H1 (cell line): ENCODE data around the gene GTF2A1. TPM values are rescaled to one million over a fixed set of nuclear protein-coding genes. Genes with fewer than 3 reads are reported as not detected.

Experiments used
- CTCF ChIA-PET: fragments of 300-600 bp; sonication (Branson Sonifier 250); formaldehyde crosslinking; loops from one replicate; lab custom pipeline; 2021; ENCODE audit not compliant: partially characterized antibody; lab: Charles Lee
- POLR2A ChIA-PET: fragments of 300-600 bp; sonication (Branson Sonifier 250); formaldehyde crosslinking; loops from one replicate; lab custom pipeline; 2021; ENCODE audit warnings: inconsistent platforms; ENCODE audit not compliant: partially characterized antibody; lab: Charles Lee
- DNase-seq, 2 experiments: peaks; one replicate each; pipeline versions ENCODE4 v3.0.0 to v3.0.0-alpha.2; 2010 to 2022; ENCODE audit warnings: low spot score in 2 of 2, low read depth in 1 of 2, mixed read lengths in 1 of 2
- FAIRE-seq: peaks from 2 replicates; lab custom pipeline; 2011; peaks lifted over from hg19 to GRCh38; lab: Jason Lieb, UNC
- H2AFZ ChIP-seq: 2 replicates; pipeline ENCODE4 v1.8.1; 2012; ENCODE audit warnings: low read length, inconsistent platforms
- H2AK5ac ChIP-seq: 2 replicates; pipeline ENCODE4 v1.6.1; 2013; ENCODE audit warnings: low read depth, low read length
- H2BK120ac ChIP-seq: replicated peaks from 2 replicates; pipeline ENCODE3; 2013; ENCODE audit warnings: low read depth, low read length, inconsistent platforms
- H2BK12ac ChIP-seq: 2 replicates; pipeline ENCODE4 v1.6.1; 2013; ENCODE audit warnings: low read depth, low read length
- H2BK15ac ChIP-seq: 2 replicates; pipeline ENCODE4 v1.6.1; 2013; ENCODE audit warnings: low read length
- H2BK20ac ChIP-seq: 2 replicates; pipeline ENCODE4 v1.6.1; 2013; ENCODE audit warnings: low read length
- H2BK5ac ChIP-seq: 2 replicates; pipeline ENCODE4 v1.6.1; 2013; ENCODE audit warnings: low read depth, low read length
- H3K14ac ChIP-seq: 2 replicates; pipeline ENCODE4 v1.6.1; 2013; ENCODE audit warnings: inconsistent platforms; ENCODE audit not compliant: insufficient read length
- H3K18ac ChIP-seq: 2 replicates; pipeline ENCODE4 v1.6.1; 2013; ENCODE audit warnings: low read length; ENCODE audit errors: extremely low read depth
- H3K23ac ChIP-seq: 2 replicates; pipeline ENCODE4 v1.6.1; 2013; ENCODE audit warnings: inconsistent platforms; ENCODE audit not compliant: insufficient read length
- H3K23me2 ChIP-seq: 2 replicates; pipeline ENCODE4 v1.6.1; 2013; ENCODE audit warnings: low read depth, low read length
- H3K27ac ChIP-seq: 2 replicates; pipeline ENCODE4 v1.6.1; 2011; ENCODE audit warnings: low read depth, low read length, inconsistent platforms
- H3K27me3 ChIP-seq, 4 experiments: replicated peaks in 1 of 4; 1 replicate in 1 of 4; 2 replicates in 3 of 4; pipeline versions ENCODE4 v1.6.1 to v1.8.1; 2011 to 2013; ENCODE audit warnings: low read length in 3 of 4, mild to moderate bottlenecking in 3 of 4, inconsistent platforms in 2 of 4, mixed read lengths in 2 of 4, moderate library complexity in 1 of 4; ENCODE audit not compliant: control insufficient read depth in 3 of 4, insufficient read depth in 3 of 4; ENCODE audit errors: extremely low read depth in 1 of 4
- H3K36me3 ChIP-seq, 4 experiments: 2 replicates each; pipeline versions ENCODE4 v1.6.1 to v1.8.1; 2011 to 2013; ENCODE audit warnings: mild to moderate bottlenecking in 4 of 4, low read length in 3 of 4, moderate library complexity in 2 of 4, control low read depth in 1 of 4, inconsistent platforms in 1 of 4; ENCODE audit not compliant: insufficient read depth in 4 of 4, control insufficient read depth in 2 of 4
- H3K4ac ChIP-seq: replicated peaks from 2 replicates; pipeline ENCODE3; 2013; ENCODE audit warnings: low read length, low read depth, mixed read lengths, inconsistent platforms; ENCODE audit not compliant: insufficient read length
- H3K4me1 ChIP-seq, 4 experiments: replicated peaks in 1 of 4; 1 replicate in 1 of 4; 2 replicates in 3 of 4; pipeline versions ENCODE4 v1.6.1 to v1.8.1; 2011 to 2013; ENCODE audit warnings: low read length in 3 of 4, inconsistent platforms in 2 of 4, mixed read lengths in 1 of 4; ENCODE audit not compliant: insufficient read depth in 4 of 4, control insufficient read depth in 3 of 4
- H3K4me2 ChIP-seq, 2 experiments: 2 replicates each; pipeline versions ENCODE4 v1.6.1 to v1.8.1; 2011 to 2013; ENCODE audit warnings: low read depth in 2 of 2, low read length in 2 of 2, control low read depth in 1 of 2, inconsistent platforms in 1 of 2, mild to moderate bottlenecking in 1 of 2; ENCODE audit not compliant: insufficient read depth in 1 of 2
- H3K4me3 ChIP-seq, 4 experiments: fragments of 200-600, 300-600 bp in 1 of 4; sonication (generic), shearing (Covaris generic), sonication (Bioruptor Twin) in 1 of 4; 2 replicates each; pipeline versions ENCODE4 v1.5.1 to v1.8.1; 2011 to 2016; ENCODE audit warnings: low read length in 4 of 4, low read depth in 3 of 4, control low read depth in 2 of 4, inconsistent platforms in 2 of 4, mild to moderate bottlenecking in 2 of 4, mixed read lengths in 1 of 4, moderate library complexity in 1 of 4; ENCODE audit not compliant: insufficient read depth in 2 of 4; ENCODE audit errors: extremely low read depth in 1 of 4
- H3K56ac ChIP-seq: replicated peaks from 2 replicates; pipeline ENCODE3; 2013; ENCODE audit warnings: low read depth, mild to moderate bottlenecking, mixed read lengths, low read length, inconsistent platforms; ENCODE audit not compliant: insufficient read length
- H3K79me1 ChIP-seq: 2 replicates; pipeline ENCODE4 v1.6.1; 2013; ENCODE audit warnings: low read depth, low read length, control low read depth
- H3K79me2 ChIP-seq, 2 experiments: 2 replicates each; pipeline versions ENCODE4 v1.6.1 to v1.8.1; 2012 to 2013; ENCODE audit warnings: low read length in 2 of 2, mild to moderate bottlenecking in 2 of 2, inconsistent platforms in 1 of 2; ENCODE audit not compliant: insufficient read depth in 2 of 2, control insufficient read depth in 1 of 2
- H3K9ac ChIP-seq, 4 experiments: replicated peaks in 1 of 4; 1 replicate in 1 of 4; 2 replicates in 3 of 4; pipeline versions ENCODE4 v1.6.1 to v1.8.1; 2011 to 2013; ENCODE audit warnings: low read depth in 3 of 4, low read length in 3 of 4, control low read depth in 2 of 4, mild to moderate bottlenecking in 2 of 4, moderate library complexity in 2 of 4, inconsistent platforms in 1 of 4; ENCODE audit errors: extremely low read depth in 1 of 4
- H3K9me3 ChIP-seq, 2 experiments: 2 replicates each; pipeline versions ENCODE4 v1.6.1 to v1.8.1; 2012 to 2013; ENCODE audit warnings: mild to moderate bottlenecking in 2 of 2, moderate library complexity in 2 of 2, control low read depth in 1 of 2, inconsistent platforms in 1 of 2, low read depth in 1 of 2, low read length in 1 of 2, mixed read lengths in 1 of 2; ENCODE audit not compliant: insufficient read depth in 2 of 2
- H4K20me1 ChIP-seq, 2 experiments: replicated peaks in 1 of 2; 2 replicates each; pipeline versions ENCODE3 to v1.8.1; 2011 to 2013; ENCODE audit warnings: inconsistent platforms in 2 of 2, low read length in 2 of 2, mild to moderate bottlenecking in 1 of 2; ENCODE audit not compliant: insufficient read depth in 2 of 2, control insufficient read depth in 1 of 2
- H4K5ac ChIP-seq: 2 replicates; pipeline ENCODE4 v1.6.1; 2013; ENCODE audit warnings: low read length, low read depth, mixed read lengths, inconsistent platforms; ENCODE audit not compliant: insufficient read length
- H4K8ac ChIP-seq: 2 replicates; pipeline ENCODE4 v1.8.0; 2013; ENCODE audit warnings: mild to moderate bottlenecking, moderate library complexity, low read length, inconsistent platforms; ENCODE audit not compliant: insufficient read depth; ENCODE audit errors: extremely low read depth
- H4K91ac ChIP-seq: replicated peaks from 2 replicates; pipeline ENCODE3; 2013; ENCODE audit warnings: low read length, mixed read lengths, inconsistent platforms; ENCODE audit not compliant: insufficient read length
- BACH1 ChIP-seq: IDR thresholded peaks from 2 replicates; pipeline ENCODE4 v1.6.1; 2012; ENCODE audit warnings: low read length, improper control_type of control experiment
- BCL11A ChIP-seq, 2 experiments: IDR thresholded peaks; one replicate each; pipeline ENCODE4 v1.6.1; 2011; ENCODE audit warnings: low read depth in 2 of 2, low read length in 2 of 2, mild to moderate bottlenecking in 2 of 2
- HDAC6 ChIP-seq: IDR thresholded peaks from one replicate; pipeline ENCODE4 v1.7.1; 2012; ENCODE audit warnings: low read depth, mild to moderate bottlenecking, inconsistent platforms, low read length, moderate library complexity
- JUND ChIP-seq: IDR thresholded peaks from 2 replicates; pipeline ENCODE4 v1.6.1; 2011; ENCODE audit warnings: mild to moderate bottlenecking, improper control_type of control experiment, low read length
- RAD21 ChIP-seq, 2 experiments: IDR thresholded peaks in 1 of 2; conservative IDR thresholded peaks in 1 of 2; 2 replicates each; pipeline ENCODE4 v1.6.1; 2011; ENCODE audit warnings: low read depth in 2 of 2, low read length in 2 of 2, improper control_type of control experiment in 1 of 2, inconsistent platforms in 1 of 2, mild to moderate bottlenecking in 1 of 2, moderate library complexity in 1 of 2
- TCF12 ChIP-seq: IDR thresholded peaks from 2 replicates; pipeline ENCODE4 v1.6.1; 2011; ENCODE audit warnings: low read depth, mild to moderate bottlenecking, low read length
- YY1 ChIP-seq: IDR thresholded peaks from 2 replicates; pipeline ENCODE4 v1.6.1; 2011; ENCODE audit warnings: low read depth, mild to moderate bottlenecking, low read length
- WGBS, 2 experiments: shearing (Covaris generic) in 1 of 2; methylation state at CpG; one replicate each; pipeline versions ENCODE4 v1.1.6 to v1.1.7; 2013 to 2015; ENCODE audit warnings: low lambda C conversion rate in 2 of 2, mixed read lengths in 2 of 2, inconsistent platforms in 1 of 2, low coverage in 1 of 2, missing lambda C conversion rate in 1 of 2; ENCODE audit not compliant: insufficient replicate concordance in 2 of 2, insufficient coverage in 1 of 2, insufficient read length in 1 of 2; ENCODE audit errors: extremely low coverage in 1 of 2, missing lambda C conversion rate in 1 of 2; 5-methylcytosine and 5-hydroxymethylcytosine counted together
- polyA plus RNA-seq, 7 experiments: library from polyadenylated mRNA; depleted of rRNA in 3 of 7; stranded (reverse) in 5 of 7; unstranded in 2 of 7; fragments of >200 nt in 5 of 7; fragments of 200-250 nt in 2 of 7; gene quantifications; 1 replicate in 5 of 7; 2 replicates in 1 of 7; 4 replicates in 1 of 7; pipeline versions ENCODE4 v1.2.1 to v1.2.3, GENCODE V29; 2011 to 2013; ENCODE audit warnings: missing spikeins in 2 of 7, mixed read lengths in 2 of 7
- total RNA-seq: library from RNA; stranded (reverse); fragmentation: NEBNext Ultra II Directional; extraction: Animal tissue kit (Norgen Biotek cat#: 25700); gene quantifications from 2 replicates; pipeline ENCODE4 v1.2.1, GENCODE V29; 2021
- TF ChIP-seq, protein P1 (sequence below), 3 experiments: IDR thresholded peaks; 1 replicate in 2 of 3; 2 replicates in 1 of 3; pipeline versions ENCODE4 v1.5.1 to v1.6.1; 2011; ENCODE audit warnings: low read length in 3 of 3, mild to moderate bottlenecking in 3 of 3, inconsistent platforms in 2 of 3, low read depth in 1 of 3, moderate library complexity in 1 of 3; ENCODE audit not compliant: insufficient read depth in 1 of 3; ENCODE audit errors: control extremely low read depth in 1 of 3
- TF ChIP-seq, protein P2 (sequence below): IDR thresholded peaks from 2 replicates; pipeline ENCODE4 v1.6.1; 2011; ENCODE audit warnings: low read depth, mild to moderate bottlenecking, low read length; ENCODE audit not compliant: insufficient read depth

GTF2A1 gene
- total and polyA plus RNA-seq, 2 of the 8 experiments (the other 6 are each of a cell fraction or from before 2014, with no cell fraction given) = 24.1 to 57.8 TPM

- Histone ChIP-seq H2AK5ac (no peak overlapping the region), H3K79me1 (no peaks in the 10 kb centered on the region), H3K56ac (no peak overlapping the region), H2BK15ac (no peak overlapping the region), H2BK20ac (no peak overlapping the region), H3K36me3 (no peaks in the 10 kb centered on the region), H2BK120ac (no peak overlapping the region), H3K23me2 (no peaks in the 10 kb centered on the region), H2BK12ac (no peak overlapping the region), H2AFZ (0 out of 2 replicates have a peak overlapping the region, but pooled peaks have one; percentile 55), H4K5ac (no peak overlapping the region), H3K9me3 (no peaks in the 10 kb centered on the region), H4K20me1 (no peaks in the 10 kb centered on the region), H3K4me1 (peaks cover 0 to 2% (median 0%) of the 10 kb centered on the region in 4 experiments; a peak in 1 of 7 replicates), H3K9ac (no peak overlapping the region), H2BK5ac (no peak overlapping the region), H4K8ac (no peak overlapping the region), H3K4me2 (no peak overlapping the region), H4K91ac (no peak overlapping the region), H3K4me3 (no peak overlapping the region), H3K18ac (no peak overlapping the region), H3K27ac (no peak overlapping the region), H3K14ac (no peak overlapping the region), H3K27me3 (no peaks in the 10 kb centered on the region), H3K23ac (no peak overlapping the region), H3K4ac (no peak overlapping the region), H3K79me2 (no peaks in the 10 kb centered on the region)
- ChIA-PET POLR2A (interaction anchor here (1.0 kb wide), 1 partner anchor 57 kb away, joined by 4 read pairs; the partner anchor contains the start of gene GTF2A1), CTCF (interaction anchor here (0.6 to 9.0 kb wide), 36 partner anchors 7 to 951 kb away, joined by 3 to 65 read pairs (median 4); partner anchors contain the start of gene TSHR)
- DNase-seq = peak; percentile 63 to 77
- peak; percentile 99 for FAIRE-seq
- WGBS, 2 experiments = 67% methylated on average over 1 of the region's 1 CpG; no CpG with 5 or more reads in 1 of the 2 experiments
- TF ChIP-seq YY1 (peak; percentile 91), HDAC6 (no peak), RAD21 (IDR thresholded peaks at IDR 0.05 in 1 of 2, conservative IDR thresholded peaks at IDR 0.05 in 1 of 2; ENCODE audit: low read depth in 2 of 2, low read length in 2 of 2) (peak; percentile 88 to 92), TCF12 (no peak), BACH1 (no peak), JUND (peak; percentile 80; the same call in 1 of the 2 replicates), BCL11A (IDR thresholded peaks at IDR 0.05; ENCODE audit: low read depth in 2 of 2, low read length in 2 of 2) (no peak)
- TF ChIP-seq, protein P1, sequence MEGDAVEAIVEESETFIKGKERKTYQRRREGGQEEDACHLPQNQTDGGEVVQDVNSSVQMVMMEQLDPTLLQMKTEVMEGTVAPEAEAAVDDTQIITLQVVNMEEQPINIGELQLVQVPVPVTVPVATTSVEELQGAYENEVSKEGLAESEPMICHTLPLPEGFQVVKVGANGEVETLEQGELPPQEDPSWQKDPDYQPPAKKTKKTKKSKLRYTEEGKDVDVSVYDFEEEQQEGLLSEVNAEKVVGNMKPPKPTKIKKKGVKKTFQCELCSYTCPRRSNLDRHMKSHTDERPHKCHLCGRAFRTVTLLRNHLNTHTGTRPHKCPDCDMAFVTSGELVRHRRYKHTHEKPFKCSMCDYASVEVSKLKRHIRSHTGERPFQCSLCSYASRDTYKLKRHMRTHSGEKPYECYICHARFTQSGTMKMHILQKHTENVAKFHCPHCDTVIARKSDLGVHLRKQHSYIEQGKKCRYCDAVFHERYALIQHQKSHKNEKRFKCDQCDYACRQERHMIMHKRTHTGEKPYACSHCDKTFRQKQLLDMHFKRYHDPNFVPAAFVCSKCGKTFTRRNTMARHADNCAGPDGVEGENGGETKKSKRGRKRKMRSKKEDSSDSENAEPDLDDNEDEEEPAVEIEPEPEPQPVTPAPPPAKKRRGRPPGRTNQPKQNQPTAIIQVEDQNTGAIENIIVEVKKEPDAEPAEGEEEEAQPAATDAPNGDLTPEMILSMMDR (IDR thresholded peaks at IDR 0.05; ENCODE audit: control extremely low read depth in 1 of 3, insufficient read depth in 1 of 3, low read depth in 1 of 3, low read length in 3 of 3) = peak; percentile 71 to 99 (median 92)
- TF ChIP-seq, protein P2, sequence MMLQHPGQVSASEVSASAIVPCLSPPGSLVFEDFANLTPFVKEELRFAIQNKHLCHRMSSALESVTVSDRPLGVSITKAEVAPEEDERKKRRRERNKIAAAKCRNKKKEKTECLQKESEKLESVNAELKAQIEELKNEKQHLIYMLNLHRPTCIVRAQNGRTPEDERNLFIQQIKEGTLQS = 0 out of 2 replicates have a peak, but pooled peaks have one; percentile 38
Measured at GRCh38 chr14:81164167-81164774, 56.5 kb downstream of the GTF2A1 start.
